ENCODE data around the gene DAGLA. TPM values are rescaled to one million over a fixed set of nuclear protein-coding genes. Genes with fewer than 3 reads are reported as not detected.

Gene DAGLA
- total and polyA plus RNA-seq, 2 of the 13 experiments (the other 11 are each of a cell fraction or from before 2014, with no cell fraction given) = 2.6 to 3.9 TPM

GRCh38 chr11:61659413-61660196 is 20.6 kb upstream of the DAGLA start:
- 60% methylated on average over 7 of the region's 8 CpGs for WGBS (ENCODE audit: low lambda C conversion rate)
- Histone ChIP-seq H3K4me2 (ENCODE audit: low read depth, low read length) (no peak overlapping the region), H3K4me3 (replicated peaks in 1 of 3; ENCODE audit: insufficient read depth in 1 of 3, low read depth in 2 of 3, low read length in 3 of 3) (no peak overlapping the region), H3K79me2 (ENCODE audit: insufficient read depth, low read length) (no peaks in the 10 kb centered on the region), H4K20me1 (ENCODE audit: insufficient read depth, low read length) (no peaks in the 10 kb centered on the region), H3K27ac (ENCODE audit: extremely low read length, insufficient read depth, low read length) (no peak overlapping the region), H3K9me3 (ENCODE audit: low read length) (no peaks in the 10 kb centered on the region), H2AFZ (ENCODE audit: low read length) (no peak overlapping the region), H3K9ac (ENCODE audit: insufficient read depth, low read depth, low read length) (no peak overlapping the region), H3K36me3 (replicated peaks in 1 of 2; ENCODE audit: control insufficient read depth in 1 of 2, insufficient read depth in 2 of 2, low read length in 2 of 2) (no peaks in the 10 kb centered on the region), H3K27me3 (ENCODE audit: control insufficient read depth in 1 of 2, insufficient read depth in 2 of 2, low read length in 2 of 2) (no peaks in the 10 kb centered on the region), H3K4me1 (ENCODE audit: insufficient read depth, low read length) (peaks cover 47% of the 10 kb centered on the region)
- CTCF ChIA-PET (ENCODE audit: low intra/inter-chr PET ratio, low total read pairs) = no interaction called here
- intact Hi-C loops (cut with micrococcal nuclease; ENCODE audit: unreplicated experiment) (no loop called here), in situ Hi-C loops (cut with HindIII; ENCODE audit: extremely low pct_ligation_motif_present, low pct_unique_long_range_greater_than_20kb) (no loop called here)
- DNase-seq (ENCODE audit: low spot score) = no peak
- no peak for FAIRE-seq
- BruUV-seq (replicated peaks) = no TSS peak
- POLR2A ChIA-PET = interaction anchor here (1.4 to 1.9 kb wide), 2 partner anchors 12 to 22 kb away, joined by 4 read pairs; no protein-coding TSS in a partner anchor
- ATAC-seq = no peak
- TF ChIP-seq U2AF2 (IDR thresholded peaks at IDR 0.05; ENCODE audit: low read depth, low read length) (no peak), ZBTB7B (CRISPR knock-in tag; IDR thresholded peaks at IDR 0.05) (no peak), PBX2 (CRISPR knock-in tag; IDR thresholded peaks at IDR 0.05) (peak; percentile 58), ZNF761 (CRISPR knock-in tag; conservative IDR thresholded peaks at IDR 0.05) (no peak), NFYB (CRISPR knock-in tag; IDR thresholded peaks at IDR 0.05) (0 out of 2 replicates have a peak, but pooled peaks have one; percentile 22), SRF (IDR thresholded peaks at IDR 0.05; ENCODE audit: low read depth, low read length) (peak; percentile 75), PRPF4 (IDR thresholded peaks at IDR 0.05; ENCODE audit: low read depth, low read length, poor library complexity, severe bottlenecking) (no peak), GATA4 (IDR thresholded peaks at IDR 0.05; ENCODE audit: borderline replicate concordance, low read depth) (no peak), NR0B2 (CRISPR knock-in tag; IDR thresholded peaks at IDR 0.05) (no peak)
